ENCODE results near the gene ZNF254.
"Not testable (repeated sequence)": the region's sequence is repeated elsewhere in the genome, so short reads cannot be mapped to it uniquely, and the experiment has no call there.

ZNF254 gene

DNA sequence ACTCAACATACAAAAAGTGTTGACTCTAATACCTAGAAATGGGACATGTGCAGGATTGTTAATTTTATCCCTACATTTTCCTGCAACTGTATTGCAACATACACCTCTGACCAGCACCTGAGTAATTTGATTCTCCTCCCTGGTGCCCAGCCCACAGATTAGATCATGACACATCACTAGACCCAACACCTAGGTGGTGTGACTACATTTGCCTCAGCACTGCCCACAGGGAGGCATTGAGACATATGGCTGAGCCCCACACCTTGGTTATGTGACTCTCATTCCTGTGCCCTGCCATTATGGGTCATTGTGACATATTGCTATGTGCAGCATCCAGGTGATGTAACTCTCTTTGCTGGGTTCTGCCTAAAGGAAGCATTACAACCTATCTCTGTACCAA is 13.2 kb upstream of the ZNF254 start:
- no peak for DNase-seq

DNA sequence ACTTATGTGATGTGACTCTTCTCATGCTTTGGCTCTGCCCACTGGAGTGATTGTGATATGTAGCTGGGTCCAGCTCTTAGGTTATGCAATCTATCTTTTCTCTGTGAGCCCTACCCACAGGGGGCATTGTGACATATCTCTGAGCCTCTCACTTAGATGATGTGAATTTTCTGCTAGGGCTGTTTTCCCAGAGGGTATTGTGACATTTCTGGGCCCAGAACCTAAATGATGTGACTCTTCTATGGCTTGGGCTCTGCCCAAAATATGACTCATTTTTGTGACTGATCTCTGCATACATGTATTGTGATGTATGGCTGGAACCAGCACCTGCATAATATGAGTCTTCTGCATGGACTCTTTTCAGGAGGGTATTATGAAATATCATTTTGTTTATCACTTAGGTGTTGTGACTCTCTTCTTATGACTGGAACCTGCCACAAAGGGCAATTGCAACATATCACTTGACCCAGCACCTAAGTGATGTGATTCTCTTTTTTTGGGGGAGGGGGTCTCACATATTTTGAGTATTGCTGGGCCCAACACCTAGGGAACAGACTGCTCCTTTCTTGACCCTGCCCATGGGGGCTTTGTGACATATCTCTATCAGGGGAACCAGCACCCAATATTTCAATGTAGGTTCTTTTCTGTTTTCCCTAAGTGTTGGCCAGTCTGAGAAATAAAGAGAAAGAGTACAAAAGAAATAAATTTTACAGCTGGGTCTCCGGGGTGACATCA is 12.1 kb upstream of the ZNF254 start:
- no peak for DNase-seq

DNA sequence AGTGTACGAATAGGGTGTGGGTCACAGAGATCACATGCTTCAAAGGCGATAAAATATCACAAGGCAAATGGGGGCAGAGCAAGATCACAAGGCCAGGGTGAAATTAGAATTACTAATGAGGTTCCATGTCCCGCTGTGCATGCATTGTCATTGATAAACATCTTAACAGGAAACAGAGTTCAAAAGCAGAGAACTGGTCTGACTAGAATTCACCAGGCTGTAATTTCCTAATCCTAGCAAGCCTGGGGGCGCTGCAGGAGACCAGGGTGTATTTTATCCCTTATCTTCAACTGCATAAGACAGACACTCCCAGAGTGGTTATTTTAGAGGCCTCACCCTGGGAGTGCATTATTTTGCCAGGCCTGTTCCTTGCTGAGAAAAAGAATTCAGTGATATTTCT is 11.5 kb upstream of the ZNF254 start:
- DNase-seq = not testable (repeated sequence)

DNA sequence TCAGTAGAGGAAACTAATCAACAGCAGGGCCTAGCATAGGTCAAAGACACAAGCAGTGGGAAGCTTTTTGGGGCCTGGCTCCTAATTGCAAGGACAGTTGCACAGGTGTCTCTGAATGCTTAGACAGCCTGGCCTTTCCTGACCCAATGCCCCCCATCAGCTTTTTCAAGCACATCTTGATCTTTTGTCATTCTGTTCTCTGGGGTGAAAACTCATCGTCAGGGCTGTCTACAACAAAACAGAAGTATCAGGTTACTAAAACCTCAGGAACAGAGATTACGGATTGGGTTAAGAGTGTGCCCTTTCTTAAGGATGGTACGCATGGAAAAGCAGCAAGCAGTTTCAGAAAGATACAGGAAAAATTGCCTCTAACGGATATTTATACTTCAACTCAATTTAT is 8.3 kb upstream of the ZNF254 start:
- DNase-seq = no peak

DNA sequence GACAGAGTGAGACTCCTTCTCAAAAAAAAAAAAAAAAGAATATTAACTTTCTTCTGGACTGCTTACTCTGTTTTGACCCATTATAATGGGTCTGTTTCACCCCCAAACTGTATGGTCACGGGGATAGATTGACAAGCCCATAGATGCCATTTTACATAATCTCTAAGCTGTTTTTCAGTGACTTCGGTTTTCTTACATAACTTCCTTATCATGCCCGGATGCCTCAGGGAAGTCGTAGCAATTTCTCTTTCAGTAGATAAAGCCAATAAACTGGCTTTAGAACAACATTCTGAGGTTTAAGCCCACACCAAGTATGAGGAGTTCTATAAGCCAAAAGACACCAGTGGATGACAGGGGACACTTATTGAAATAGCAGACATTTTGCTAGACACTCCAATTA is 5.9 kb upstream of the ZNF254 start:
- DNase-seq = no peak

DNA sequence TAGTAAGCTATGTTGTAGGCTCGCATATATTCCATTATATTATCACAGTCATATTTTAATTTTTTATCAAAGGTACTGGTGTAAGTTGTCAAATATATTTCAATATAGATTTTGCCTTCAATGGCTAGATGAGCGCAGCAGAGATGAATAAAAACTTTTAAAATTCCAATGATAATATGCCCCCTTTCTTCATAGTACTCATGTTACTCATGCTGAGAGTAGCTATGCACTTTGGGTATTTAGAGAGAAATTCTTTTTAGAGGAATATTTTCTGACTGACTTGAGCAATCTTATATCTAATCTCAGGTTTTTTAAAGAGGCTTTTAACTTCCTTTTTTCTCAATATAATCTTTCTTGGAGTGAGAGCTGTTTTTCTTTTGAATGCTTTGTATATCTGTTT is 11.4 kb downstream of the ZNF254 start:
- DNase-seq = no peak

DNA sequence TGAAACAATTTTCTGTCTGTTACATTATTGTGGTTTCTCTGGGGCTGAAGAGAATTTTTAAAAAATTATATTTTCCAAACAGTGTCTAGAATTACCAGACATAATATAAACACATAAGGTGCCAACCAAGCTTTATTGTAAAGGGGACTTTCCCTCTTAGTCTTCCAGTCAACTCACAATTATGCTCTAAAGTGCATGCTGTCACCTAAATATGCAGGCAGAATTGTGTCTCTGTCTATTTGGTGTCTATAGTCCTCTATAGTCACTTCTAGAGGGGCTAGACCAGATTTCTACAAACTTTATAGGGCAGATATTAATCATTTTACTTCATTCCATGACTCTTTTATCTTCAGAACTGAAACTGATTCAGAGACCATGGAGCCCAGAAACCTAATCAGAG is 12.8 kb downstream of the ZNF254 start:
- DNase-seq = no peak

DNA sequence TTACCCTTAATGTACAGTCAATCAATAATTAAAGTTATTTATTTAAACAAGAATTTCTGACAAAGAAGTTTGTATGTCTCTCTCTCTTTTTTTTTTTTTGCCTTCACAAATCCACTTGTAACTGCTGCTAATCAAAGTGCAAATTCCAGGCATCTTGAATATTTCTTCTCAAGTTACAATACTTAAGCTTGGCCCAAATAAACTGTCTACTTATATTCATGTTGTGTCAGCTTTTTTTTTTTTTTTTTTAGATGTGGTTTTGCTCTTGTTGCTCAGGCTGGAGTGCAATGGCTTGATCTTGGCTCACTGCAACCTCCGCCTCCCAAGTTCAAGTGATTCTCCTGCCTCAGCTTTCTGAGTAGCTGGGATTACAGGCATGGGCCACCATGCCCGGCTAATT is 13.6 kb downstream of the ZNF254 start:
- not testable (repeated sequence) for DNase-seq

DNA sequence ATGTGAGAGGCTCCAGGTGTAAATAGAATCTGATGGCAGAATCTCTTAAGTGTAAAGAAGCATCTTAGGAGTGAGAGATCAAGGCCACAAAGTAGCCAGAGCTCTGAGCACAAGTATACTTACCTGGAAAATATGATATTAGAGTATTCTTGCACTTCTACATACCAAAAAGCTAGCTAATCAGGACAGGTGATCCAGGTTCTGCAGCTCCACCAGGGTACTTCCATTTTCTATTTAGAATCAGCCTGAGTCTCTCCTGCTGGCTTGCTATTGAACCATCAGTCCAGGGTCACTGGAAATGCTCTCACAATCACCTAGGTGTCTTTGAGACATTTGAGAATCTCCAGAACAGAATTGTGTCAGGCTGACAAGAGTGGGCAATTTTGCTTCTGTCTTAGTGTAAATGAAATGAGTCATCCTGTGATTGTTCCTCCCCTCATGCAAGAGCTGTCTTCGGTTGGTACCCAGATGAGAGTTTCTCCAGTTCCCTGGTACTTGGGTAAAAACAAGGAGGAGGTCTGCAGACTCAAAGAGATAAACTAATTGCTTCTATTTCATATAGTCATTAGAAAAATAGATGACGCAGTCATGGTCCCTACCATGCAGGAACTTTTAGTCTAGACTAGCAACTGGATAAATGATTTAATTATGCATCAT is 14.6 kb downstream of the ZNF254 start:
- no peak for DNase-seq

DNA sequence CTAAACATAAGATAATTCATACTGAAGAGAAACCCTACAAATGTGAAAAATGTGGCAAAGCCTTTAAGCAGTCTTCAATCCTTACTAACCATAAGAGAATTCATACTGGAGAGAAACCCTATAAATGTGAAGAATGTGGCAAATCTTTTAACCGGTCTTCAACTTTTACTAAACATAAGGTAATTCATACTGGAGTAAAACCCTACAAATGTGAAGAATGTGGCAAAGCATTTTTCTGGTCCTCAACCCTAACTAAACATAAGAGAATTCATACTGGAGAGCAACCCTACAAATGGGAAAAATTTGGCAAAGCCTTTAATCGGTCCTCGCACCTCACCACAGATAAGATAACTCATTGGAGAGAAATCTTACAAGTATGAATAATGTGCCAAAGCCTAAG is 40.6 kb downstream of the ZNF254 start:
- DNase-seq = no peak

DNA sequence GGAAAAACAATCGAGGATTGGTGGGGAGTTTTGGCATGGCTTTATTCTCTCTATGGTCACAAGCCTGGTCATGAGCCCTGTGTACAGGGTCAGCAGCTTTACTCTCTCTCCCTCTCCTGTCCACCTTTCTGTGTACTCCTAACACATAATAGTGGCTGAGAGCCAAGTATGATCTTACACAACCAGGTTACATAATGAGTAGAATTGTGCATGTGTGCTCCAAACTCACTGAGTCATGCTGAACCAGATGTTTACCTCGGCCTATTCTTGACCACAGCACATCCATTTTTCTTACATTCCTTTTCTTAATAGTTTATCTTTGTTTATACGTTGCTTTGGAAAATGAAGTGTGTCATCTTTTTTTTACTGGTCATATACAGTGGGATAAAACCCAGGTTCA is 53.1 kb downstream of the ZNF254 start:
- no peak for DNase-seq

DNA sequence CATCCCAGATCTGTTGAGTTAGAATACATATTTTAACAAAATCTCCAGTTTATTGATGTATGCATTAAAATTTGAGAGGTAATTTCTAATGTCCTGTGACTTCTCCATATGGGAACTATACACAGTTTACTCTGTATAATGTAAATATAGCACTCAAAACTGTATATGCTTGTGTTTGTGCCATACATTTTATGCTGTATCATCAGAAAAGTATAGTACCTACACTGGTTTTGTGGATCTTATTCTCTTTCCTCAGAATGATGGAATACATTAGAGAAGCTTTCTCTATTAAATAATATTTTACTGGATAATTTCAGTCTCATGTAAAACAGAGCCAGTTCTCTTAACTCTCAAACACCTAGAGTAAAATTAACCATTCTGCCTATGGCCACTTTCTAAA is 53.6 kb downstream of the ZNF254 start:
- DNase-seq = no peak

DNA sequence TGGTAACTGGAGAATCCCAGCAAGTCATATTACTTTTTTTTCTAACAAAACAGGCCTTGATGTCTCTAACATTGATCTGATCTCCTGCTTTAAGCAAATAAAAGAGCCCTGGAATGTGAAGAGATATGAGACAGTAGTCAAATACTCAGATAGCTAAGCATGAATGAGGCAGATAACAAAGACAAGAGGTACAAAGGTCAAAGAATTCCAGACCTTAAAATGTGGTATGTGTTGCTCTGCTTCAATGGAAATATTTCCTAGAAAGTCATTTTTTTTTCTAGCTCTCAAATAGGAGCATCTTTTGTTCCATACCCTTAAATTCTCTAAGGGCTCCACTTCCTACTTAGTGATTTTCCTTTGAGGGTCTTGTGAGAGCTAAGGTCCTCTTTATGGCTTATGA is 54.6 kb downstream of the ZNF254 start:
- DNase-seq = no peak

DNA sequence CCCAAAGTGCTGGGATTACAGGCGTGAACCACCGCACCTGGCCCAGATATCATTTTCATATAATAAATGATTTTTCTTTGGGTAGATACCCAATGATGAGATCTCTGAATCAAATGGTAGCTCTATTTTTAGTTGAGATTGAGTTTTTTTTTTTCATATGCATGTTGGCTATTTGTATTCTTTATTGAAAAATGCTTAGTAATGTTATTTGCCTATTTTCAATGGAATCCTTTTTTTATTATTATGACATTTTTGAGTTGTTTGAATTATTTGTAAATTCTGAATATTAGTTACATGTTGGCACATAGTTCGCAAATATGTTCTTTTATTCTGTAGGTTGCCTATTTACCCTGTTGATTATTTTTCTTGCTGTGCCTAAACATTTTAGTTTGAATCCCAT is 55.8 kb downstream of the ZNF254 start:
- DNase-seq = no peak

DNA sequence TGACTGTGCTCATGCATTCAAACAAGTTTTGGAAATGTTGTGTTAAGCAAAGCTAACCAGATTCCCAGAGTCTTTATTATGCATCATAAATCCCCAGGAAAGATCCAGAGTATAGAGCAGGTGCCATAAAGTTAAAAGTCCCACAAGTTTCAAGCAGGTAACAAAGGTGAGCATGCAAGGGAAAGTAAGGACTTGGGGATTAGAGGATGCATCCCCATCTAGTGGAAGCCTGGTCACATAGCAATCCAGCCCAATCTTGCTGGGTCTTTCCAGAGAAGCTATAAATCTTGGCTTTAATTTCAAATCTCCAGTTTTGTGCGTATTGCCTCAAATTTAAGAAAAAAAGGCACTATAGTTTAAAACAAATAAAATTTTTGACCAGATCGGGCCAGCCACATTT is 72.7 kb downstream of the ZNF254 start:
- DNase-seq = no peak

DNA sequence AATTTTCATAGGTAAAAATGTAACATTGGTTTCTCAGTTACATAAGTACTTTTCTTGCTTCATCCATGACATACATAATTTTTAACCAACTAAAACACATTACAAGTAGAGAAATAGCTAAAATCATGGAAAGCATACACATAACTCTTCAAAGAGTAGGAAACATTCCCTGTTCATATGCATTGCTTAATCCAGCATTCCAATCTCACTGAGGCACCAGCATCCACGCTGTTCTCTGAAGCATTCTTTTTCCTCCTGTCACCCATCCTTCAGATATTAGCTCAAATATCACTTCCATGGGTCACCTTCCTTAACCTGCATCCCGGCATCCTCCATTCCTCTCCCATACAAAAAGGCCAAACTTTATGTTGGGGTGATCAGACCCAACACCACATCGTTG is 79.1 kb downstream of the ZNF254 start:
- no peak for DNase-seq

DNA sequence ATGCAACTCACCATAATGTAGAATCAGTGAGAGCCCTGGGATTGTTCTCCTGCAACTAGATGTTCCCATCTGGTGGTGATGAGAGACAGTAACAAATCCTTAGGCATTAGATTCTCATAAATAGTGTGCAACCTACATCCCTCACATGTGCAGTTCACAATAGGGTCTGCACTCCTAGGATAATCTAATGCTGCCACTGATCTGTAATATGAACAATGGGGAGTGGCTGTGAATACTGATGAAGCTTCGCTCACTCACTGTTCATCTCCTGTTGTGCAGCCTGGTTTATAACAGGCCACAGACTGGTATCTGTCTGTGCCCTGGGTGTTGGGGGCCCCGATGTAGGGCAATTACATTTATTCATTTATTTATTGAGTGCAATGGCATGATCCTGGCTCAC is 86.9 kb downstream of the ZNF254 start:
- DNase-seq = no peak

DNA sequence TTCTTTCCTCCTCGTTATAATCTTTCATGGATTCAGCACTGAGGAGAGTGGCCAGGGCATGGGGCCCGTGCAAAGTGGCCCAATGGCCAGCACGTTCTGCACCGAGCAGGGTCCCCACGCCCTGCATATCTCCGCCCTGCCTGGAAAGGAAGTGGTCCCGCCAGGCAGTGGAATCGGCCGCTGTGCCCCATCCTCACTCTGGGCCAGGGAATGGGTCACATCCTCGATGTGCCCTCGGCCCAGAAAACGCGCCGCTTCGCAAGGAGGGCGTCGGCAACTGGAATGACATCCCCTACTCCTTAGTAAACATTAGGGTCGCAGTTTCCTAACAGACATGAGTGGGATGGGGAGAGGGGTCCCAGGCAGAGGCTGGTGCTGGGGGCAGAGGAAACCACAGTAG is 90.7 kb downstream of the ZNF254 start:
- DNase-seq = no peak

DNA sequence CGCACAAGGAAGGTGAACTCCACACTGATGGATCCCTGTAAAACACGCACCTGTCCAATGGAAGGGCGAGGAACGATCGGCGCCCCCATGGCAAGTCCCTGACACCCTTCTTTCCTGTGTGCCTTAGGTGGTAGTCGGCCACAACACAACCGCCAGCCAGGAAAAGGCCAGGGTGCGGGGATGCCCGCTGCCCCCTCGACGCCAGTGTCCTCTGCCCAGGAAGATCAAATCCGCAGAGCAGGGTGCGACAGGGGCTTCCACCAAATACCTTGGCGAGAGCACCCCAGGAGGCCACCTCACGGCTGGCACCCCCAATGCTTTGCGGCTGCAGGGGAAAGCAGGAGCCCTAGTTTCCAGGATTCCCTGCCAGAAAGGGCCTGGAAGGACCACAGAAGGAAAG is 91.2 kb downstream of the ZNF254 start:
- no peak for DNase-seq
